Caco-2 (cell line): ENCODE results near the gene SPTY2D1. TPM values are rescaled to one million over a fixed set of nuclear protein-coding genes. Genes with fewer than 3 reads are reported as not detected.

ENCODE experiments used
- BruUV-seq: library from RNA; stranded (reverse); fragments of 400-500 nt; replicated peaks from 2 replicates; lab custom pipeline; 2021; lab: Mats Ljungman, UMichigan
- CTCF ChIA-PET: fragments of 300-600 bp; sonication (Branson Sonifier 250); formaldehyde crosslinking; loops from one replicate; lab custom pipeline; 2022; ENCODE audit warnings: antibody characterized with exemption; lab: Charles Lee
- POLR2A ChIA-PET: fragments of 300-600 bp; sonication (Branson Sonifier 250); formaldehyde crosslinking; loops from one replicate; lab custom pipeline; 2022; ENCODE audit warnings: antibody characterized with exemption; lab: Charles Lee
- DNase-seq, 2 experiments: peaks; one replicate each; pipeline versions ENCODE4 v3.0.0 to v3.0.0-alpha.2; 2020 to 2022
- H3K27me3 ChIP-seq: replicated peaks from 2 replicates; pipeline ENCODE4 v1.6.0; 2011; ENCODE audit warnings: low read length; ENCODE audit not compliant: control insufficient read depth, insufficient read depth
- H3K36me3 ChIP-seq: 2 replicates; pipeline ENCODE4 v1.5.1; 2011; ENCODE audit warnings: low read length; ENCODE audit not compliant: control insufficient read depth, insufficient read depth
- H3K4me1 ChIP-seq: fragments of 250-450 bp; sonication (Bioruptor Pico); 2 replicates; pipeline ENCODE4 v1.5.1; 2020; ENCODE audit warnings: mild to moderate bottlenecking
- H3K4me3 ChIP-seq: 2 replicates; pipeline ENCODE4 v1.5.1; 2011; ENCODE audit warnings: low read depth, mild to moderate bottlenecking, control low read depth, low read length
- H3K9me3 ChIP-seq: fragments of 250-450 bp; sonication (Bioruptor Pico); 2 replicates; pipeline ENCODE4 v1.5.1; 2020; ENCODE audit warnings: mild to moderate bottlenecking, moderate library complexity
- H3K27ac Mint-ChIP-seq: one replicate; pipeline ENCODE4 v1.8.0; 2022; ENCODE audit warnings: mixed read lengths; ENCODE audit not compliant: unreplicated experiment
- H3K27me3 Mint-ChIP-seq: one replicate; pipeline ENCODE4 v1.8.0; 2022; ENCODE audit warnings: mixed read lengths; ENCODE audit not compliant: insufficient read depth, unreplicated experiment
- H3K36me3 Mint-ChIP-seq: one replicate; pipeline ENCODE4 v1.8.0; 2022; ENCODE audit warnings: mild to moderate bottlenecking, mixed read lengths; ENCODE audit not compliant: insufficient read depth, unreplicated experiment
- H3K4me1 Mint-ChIP-seq: one replicate; pipeline ENCODE4 v1.8.0; 2022; ENCODE audit warnings: low read depth, mixed read lengths; ENCODE audit not compliant: unreplicated experiment
- H3K4me3 Mint-ChIP-seq: one replicate; pipeline ENCODE4 v1.8.0; 2022; ENCODE audit warnings: mild to moderate bottlenecking, moderate library complexity, mixed read lengths; ENCODE audit not compliant: unreplicated experiment
- H3K9me3 Mint-ChIP-seq: one replicate; pipeline ENCODE4 v1.8.0; 2022; ENCODE audit warnings: mixed read lengths; ENCODE audit not compliant: unreplicated experiment
- CTCF ChIP-seq, 2 experiments: fragments of 200-600 bp in 1 of 2; IDR thresholded peaks; 1 replicate in 1 of 2; 2 replicates in 1 of 2; pipeline versions ENCODE4 v1.5.1 to v1.8.0; 2011 to 2022; ENCODE audit warnings: antibody characterized with exemption in 1 of 2, control low read depth in 1 of 2, inconsistent platforms in 1 of 2, low read depth in 1 of 2, low read length in 1 of 2, mild to moderate bottlenecking in 1 of 2, moderate library complexity in 1 of 2; ENCODE audit not compliant: insufficient read depth in 1 of 2, severe bottlenecking in 1 of 2, unreplicated experiment in 1 of 2
- intact Hi-C: fragments of 100-400 bp; cut with micrococcal nuclease; formaldehyde crosslinking; loops from one replicate; pipeline ENCODE4 v1.10.0; 2022; ENCODE audit not compliant: unreplicated experiment
- total RNA-seq: library from RNA; stranded (reverse); gene quantifications from 2 replicates; pipeline ENCODE4 v1.2.3, GENCODE V29; 2022

SPTY2D1 gene
- total RNA-seq, 1 experiment from 2014 or later = 24.6 TPM

GRCh38 chr11:18617688-18618341 is 16.3 kb downstream of the SPTY2D1 start:
- CTCF ChIA-PET = no interaction called here
- no peak overlapping the region for H3K4me3 ChIP-seq

GRCh38 chr11:18615628-18616392 is 18.3 kb downstream of the SPTY2D1 start:
- POLR2A ChIA-PET = no interaction called here
- Mint-ChIP-seq H3K27me3 (no peaks in the 10 kb centered on the region), H3K9me3 (no peaks in the 10 kb centered on the region), H3K4me1 (no peaks in the 10 kb centered on the region), H3K27ac (no peak overlapping the region), H3K36me3 (peaks cover 32% of the 10 kb centered on the region), H3K4me3 (no peak overlapping the region)
- Histone ChIP-seq H3K27me3 (no peaks in the 10 kb centered on the region), H3K4me3 (no peak overlapping the region), H3K4me1 (peaks cover 7% of the 10 kb centered on the region; the same call in 1 of the 2 replicates), H3K36me3 (peaks cover 2% of the 10 kb centered on the region; the same call in 1 of the 2 replicates), H3K9me3 (no peaks in the 10 kb centered on the region)
- CTCF ChIA-PET = interaction anchor here (1.7 kb wide), 1 partner anchor 13 kb away, joined by 3 read pairs; no protein-coding TSS in a partner anchor
- TF ChIP-seq CTCF (IDR thresholded peaks at IDR 0.05; ENCODE audit: insufficient read depth in 1 of 2, low read depth in 1 of 2, low read length in 1 of 2, severe bottlenecking in 1 of 2, unreplicated experiment in 1 of 2) = no peak
- DNase-seq = no peak
- no TSS peak for BruUV-seq
- intact Hi-C loops = no loop called here

More at GRCh38 chr11:18617688-18618341, 16.3 kb downstream of the SPTY2D1 start:
- H3K4me1 Mint-ChIP-seq = no peaks in the 10 kb centered on the region
- peaks cover 7% of the 10 kb centered on the region; the same call in 1 of the 2 replicates for H3K4me1 ChIP-seq
- H3K27me3 ChIP-seq = no peaks in the 10 kb centered on the region
- no peaks in the 10 kb centered on the region for H3K9me3 ChIP-seq
- POLR2A ChIA-PET = no interaction called here
- no peaks in the 10 kb centered on the region for H3K27me3 Mint-ChIP-seq
- H3K27ac Mint-ChIP-seq = no peak overlapping the region
- H3K36me3 ChIP-seq = peaks cover 2% of the 10 kb centered on the region; the same call in 1 of the 2 replicates
- TF ChIP-seq CTCF (IDR thresholded peaks at IDR 0.05; ENCODE audit: insufficient read depth in 1 of 2, low read depth in 1 of 2, low read length in 1 of 2, severe bottlenecking in 1 of 2, unreplicated experiment in 1 of 2) = no peak
- no peak for DNase-seq
- peaks cover 25% of the 10 kb centered on the region for H3K36me3 Mint-ChIP-seq
- H3K9me3 Mint-ChIP-seq = no peaks in the 10 kb centered on the region
- H3K4me3 Mint-ChIP-seq = no peak overlapping the region
- intact Hi-C loops = no loop called here
- no TSS peak for BruUV-seq

GRCh38 chr11:18614667-18615066 is 19.5 kb downstream of the SPTY2D1 start:
- TF ChIP-seq CTCF (IDR thresholded peaks at IDR 0.05; ENCODE audit: insufficient read depth in 1 of 2, low read depth in 1 of 2, low read length in 1 of 2, severe bottlenecking in 1 of 2, unreplicated experiment in 1 of 2) = no peak
- peaks cover 7% of the 10 kb centered on the region; the same call in 1 of the 2 replicates for H3K4me1 ChIP-seq
- no peak overlapping the region for H3K27ac Mint-ChIP-seq
- H3K27me3 ChIP-seq = no peaks in the 10 kb centered on the region
- no peaks in the 10 kb centered on the region for H3K9me3 Mint-ChIP-seq
- DNase-seq = no peak
- ChIA-PET POLR2A (no interaction called here), CTCF (interaction anchor here (1.7 kb wide), 1 partner anchor 11 kb away, joined by 3 read pairs; no protein-coding TSS in a partner anchor)
- no peaks in the 10 kb centered on the region for H3K27me3 Mint-ChIP-seq
- H3K36me3 ChIP-seq = peaks cover 2% of the 10 kb centered on the region; the same call in 1 of the 2 replicates
- H3K4me3 Mint-ChIP-seq = no peak overlapping the region
- H3K9me3 ChIP-seq = no peaks in the 10 kb centered on the region
- no peak overlapping the region for H3K4me3 ChIP-seq
- intact Hi-C loops = no loop called here
- BruUV-seq = no TSS peak
- no peaks in the 10 kb centered on the region for H3K4me1 Mint-ChIP-seq
- peaks cover 37% of the 10 kb centered on the region for H3K36me3 Mint-ChIP-seq
